ENCODE results near the gene TET3.

DNA sequence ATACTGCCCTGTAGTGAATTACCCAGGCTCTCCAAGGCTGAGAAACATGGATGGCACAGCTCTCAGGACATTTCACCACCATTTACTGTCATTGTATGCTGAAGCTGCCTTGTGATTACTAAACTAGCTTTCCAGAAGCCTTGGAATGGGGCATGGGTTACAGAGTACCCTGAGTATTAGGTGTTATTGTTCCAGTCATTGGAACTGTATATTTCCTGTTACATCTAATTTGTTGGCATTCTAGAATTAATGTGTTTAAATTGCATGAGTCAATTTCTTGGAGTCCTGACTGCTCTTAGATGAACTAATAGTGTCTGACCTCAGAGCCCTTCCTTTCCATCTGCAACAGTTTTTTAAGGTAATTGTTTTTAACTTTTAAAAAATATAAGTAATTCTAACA is 49.1 kb upstream of the TET3 start:
- TF ChIP-seq, protein P1, sequence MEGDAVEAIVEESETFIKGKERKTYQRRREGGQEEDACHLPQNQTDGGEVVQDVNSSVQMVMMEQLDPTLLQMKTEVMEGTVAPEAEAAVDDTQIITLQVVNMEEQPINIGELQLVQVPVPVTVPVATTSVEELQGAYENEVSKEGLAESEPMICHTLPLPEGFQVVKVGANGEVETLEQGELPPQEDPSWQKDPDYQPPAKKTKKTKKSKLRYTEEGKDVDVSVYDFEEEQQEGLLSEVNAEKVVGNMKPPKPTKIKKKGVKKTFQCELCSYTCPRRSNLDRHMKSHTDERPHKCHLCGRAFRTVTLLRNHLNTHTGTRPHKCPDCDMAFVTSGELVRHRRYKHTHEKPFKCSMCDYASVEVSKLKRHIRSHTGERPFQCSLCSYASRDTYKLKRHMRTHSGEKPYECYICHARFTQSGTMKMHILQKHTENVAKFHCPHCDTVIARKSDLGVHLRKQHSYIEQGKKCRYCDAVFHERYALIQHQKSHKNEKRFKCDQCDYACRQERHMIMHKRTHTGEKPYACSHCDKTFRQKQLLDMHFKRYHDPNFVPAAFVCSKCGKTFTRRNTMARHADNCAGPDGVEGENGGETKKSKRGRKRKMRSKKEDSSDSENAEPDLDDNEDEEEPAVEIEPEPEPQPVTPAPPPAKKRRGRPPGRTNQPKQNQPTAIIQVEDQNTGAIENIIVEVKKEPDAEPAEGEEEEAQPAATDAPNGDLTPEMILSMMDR (IDR thresholded peaks at IDR 0.05; ENCODE audit: low read depth, low read length) = no peak
- no peak for TF ChIP-seq POLR2A (IDR thresholded peaks at IDR 0.05; ENCODE audit: extremely low read depth, insufficient read length)
- TF ChIP-seq MYC (IDR thresholded peaks at IDR 0.05; ENCODE audit: low read depth, low read length) = no peak
- TF ChIP-seq, protein P2, sequence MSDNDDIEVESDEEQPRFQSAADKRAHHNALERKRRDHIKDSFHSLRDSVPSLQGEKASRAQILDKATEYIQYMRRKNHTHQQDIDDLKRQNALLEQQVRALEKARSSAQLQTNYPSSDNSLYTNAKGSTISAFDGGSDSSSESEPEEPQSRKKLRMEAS (IDR thresholded peaks at IDR 0.05; ENCODE audit: low read depth, low read length) = no peak

Measured in NB4 (cell line).